HG03460 (cell line): ENCODE results near the gene MICAL3.

ENCODE experiments used
- ATAC-seq: cut with Tn5 transposase; IDR thresholded peaks from one replicate; pipeline ENCODE4 v1.9.1; 2021; ENCODE audit not compliant: unreplicated experiment

MICAL3 gene

DNA sequence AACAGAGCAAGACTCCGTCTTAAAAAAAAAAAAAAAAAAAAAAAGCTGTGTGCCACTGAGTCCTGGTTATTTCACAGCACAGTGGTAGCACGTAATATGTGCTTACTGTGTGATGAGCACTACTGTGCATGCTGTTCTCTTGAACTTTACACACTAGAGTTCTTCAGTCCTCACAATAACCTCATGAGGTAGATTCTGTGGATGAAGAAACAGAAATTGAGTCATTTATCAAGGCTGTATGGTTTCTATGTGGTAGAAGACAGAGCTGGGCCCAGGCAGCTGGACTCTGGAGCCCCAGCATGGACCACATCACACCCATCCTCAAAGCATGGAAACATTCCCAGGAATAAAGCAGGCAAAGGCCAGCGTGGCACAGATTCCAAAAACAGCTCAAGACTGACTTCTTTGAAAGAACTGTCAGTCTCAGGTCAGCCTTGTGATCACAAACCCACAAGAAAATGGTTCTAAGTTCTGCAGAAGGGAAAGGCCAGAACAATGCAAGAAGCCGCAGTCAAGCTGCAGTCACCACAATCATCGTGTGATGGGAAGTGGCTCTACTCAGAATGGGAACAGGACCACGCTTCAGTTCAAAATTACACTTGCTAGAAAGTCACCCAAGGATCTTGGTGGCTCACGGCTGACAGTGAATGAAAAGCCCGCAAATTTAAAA is 49.5 kb downstream of the MICAL3 start:
- no peak for ATAC-seq

DNA sequence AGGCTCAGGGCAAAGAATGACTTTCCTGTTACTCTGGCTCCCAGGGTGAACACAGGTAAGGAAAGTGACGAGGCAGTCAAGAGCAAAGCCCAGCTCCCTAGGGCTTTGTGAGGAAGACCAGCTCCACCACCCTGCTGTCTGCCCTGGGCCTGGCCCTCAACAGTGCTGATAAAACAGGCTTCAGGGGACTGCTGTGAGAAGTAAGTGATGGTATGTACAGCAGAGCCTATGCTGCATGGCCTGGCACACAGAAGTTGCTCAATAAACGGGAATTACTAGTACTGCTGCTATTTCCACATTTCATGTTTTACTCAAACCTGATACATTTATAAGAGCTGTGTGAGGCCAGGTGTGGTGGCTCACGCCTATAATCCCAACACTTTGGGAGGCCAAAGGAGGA is 50.3 kb downstream of the MICAL3 start:
- ATAC-seq: no peak

DNA sequence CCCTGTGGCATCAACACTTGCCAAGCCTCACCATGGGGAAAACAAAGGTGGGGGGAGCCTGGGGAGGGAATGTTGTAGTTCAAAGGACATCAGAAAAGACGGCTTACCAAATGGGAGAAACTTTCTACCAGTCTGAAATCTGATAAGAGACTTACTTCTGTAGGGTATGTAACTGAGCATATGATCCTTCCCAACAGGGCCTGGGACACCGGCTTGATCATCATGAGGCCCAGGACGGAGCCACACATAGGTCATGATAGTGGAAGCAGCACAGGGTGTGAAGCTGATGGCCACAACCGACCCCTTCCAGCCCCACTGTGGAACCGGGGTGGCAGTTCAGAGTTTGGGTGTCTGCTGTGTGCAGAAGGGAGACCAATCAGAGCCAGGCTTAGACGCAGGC is 51.1 kb downstream of the MICAL3 start:
- ATAC-seq: no peak

DNA sequence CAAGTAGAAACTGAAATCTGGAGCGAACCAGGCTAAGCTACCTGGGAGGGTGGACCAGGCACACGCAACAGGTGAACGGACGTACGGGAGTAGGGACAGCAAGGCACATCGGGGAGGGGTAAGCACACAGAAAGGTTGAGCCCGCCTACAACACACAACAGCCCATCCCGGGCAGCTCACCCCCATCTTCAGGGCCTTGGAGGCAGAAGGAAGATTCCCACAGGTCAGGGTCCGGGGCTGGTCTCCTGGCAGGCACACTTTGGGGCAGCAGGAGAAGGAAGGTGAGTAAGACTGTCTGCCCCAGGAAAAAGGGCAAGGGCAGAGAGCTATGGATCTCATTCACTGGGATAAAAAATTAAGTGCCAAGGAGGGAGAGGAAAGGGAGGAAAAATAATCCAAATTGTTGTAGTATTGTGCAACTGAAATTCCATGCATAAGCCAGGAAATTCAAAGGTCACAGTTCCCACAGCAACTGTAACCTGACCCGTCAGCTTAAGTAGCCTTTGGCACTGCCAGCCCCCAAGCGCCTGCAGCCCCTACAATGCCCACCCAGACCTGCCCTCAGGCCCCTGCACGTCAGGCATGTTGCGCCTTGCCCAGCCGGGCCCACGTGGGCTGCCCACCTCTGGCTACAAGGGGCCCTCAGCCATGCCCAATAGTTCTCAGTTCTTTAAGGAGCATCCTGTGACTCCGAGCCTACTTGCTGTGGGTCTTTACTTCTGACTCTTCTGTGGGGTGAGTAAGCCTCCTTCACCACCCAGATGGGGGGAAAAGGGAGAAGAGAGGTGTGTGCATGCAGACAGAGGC is 51.8 kb downstream of the MICAL3 start:
- ATAC-seq: no peak

DNA sequence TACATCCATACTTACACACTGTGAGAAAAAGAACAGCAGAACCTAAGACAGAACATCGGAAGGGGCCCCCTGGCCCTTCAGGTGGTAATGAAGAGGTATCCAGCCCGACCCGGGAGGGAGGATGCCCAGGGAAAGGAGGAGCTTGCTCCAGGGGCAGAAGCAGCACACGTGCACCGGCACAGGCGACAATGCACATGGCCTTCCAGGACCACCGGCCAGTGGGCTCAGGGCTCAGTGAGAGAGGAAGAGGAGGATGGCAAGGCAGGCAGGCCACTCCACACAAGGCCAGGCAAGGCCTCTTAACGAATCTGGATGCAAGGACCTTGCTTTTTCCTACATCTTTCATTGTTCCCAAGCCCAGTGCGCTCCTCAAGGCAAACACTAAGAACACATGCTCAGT is 52.6 kb downstream of the MICAL3 start:
- no peak for ATAC-seq

DNA sequence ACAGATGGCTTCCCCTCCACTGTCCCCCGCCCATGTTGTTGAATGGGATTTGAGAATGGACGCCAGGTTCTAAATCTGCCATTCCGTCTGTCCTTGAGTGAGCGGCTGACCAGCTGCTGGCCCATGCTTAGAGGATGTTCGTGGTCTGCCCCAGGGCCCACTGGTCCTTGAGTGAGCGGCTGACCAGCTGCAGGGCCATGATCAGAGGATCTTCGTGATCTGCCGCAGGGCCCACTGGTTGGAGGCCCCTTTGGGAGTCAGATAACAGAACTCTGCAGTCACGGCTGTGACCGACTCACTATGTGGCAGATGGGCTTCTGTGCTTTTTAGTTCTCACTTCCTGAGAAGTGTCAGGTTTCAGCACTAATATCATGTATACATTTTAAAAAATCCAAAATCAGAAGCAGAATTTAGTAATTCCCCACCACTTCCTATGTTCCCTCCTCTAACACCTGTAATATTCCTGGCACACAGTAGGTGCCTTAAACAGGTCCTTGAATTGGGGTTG is 54.1 kb downstream of the MICAL3 start:
- no peak for ATAC-seq

DNA sequence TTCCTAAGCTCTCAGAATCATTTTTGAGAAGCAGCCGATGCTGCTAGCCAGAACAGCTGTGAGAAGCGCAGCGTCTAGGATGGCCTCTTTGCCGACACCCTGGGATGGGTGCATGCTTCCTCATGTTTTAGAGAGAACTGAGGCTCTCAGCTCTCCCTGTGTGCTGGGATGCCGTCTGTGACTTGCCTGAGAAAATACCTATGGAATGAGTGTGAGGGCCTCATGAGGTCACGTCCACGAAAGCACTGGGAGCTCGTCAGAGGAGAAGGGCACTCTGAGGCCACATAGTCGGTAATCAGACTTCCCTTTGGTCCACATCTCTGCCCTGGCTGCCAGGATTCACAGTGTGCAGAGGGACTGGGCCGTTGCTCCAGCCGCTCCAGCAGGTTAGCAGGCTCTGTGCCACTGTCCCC is 54.7 kb downstream of the MICAL3 start:
- ATAC-seq: no peak

DNA sequence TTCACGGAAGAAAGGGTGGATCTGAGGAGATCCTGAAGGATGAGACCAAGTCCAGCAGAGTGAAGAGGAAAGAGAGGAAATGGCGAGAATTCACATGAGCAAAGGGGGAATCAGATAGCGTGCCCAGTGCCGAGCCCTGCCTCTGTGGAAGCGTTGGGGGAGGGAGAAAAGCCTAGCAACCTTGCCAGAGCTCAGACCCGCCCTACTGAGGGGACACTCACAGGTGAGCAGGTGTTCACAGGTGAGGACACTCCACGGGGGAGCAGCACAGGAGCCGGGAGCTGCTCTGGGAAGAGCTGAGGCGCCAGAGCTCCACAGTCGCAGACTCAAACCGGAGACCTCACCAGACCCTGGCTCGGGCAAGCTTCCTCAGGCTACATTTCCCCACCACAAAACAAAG is 56.2 kb downstream of the MICAL3 start:
- no peak for ATAC-seq

DNA sequence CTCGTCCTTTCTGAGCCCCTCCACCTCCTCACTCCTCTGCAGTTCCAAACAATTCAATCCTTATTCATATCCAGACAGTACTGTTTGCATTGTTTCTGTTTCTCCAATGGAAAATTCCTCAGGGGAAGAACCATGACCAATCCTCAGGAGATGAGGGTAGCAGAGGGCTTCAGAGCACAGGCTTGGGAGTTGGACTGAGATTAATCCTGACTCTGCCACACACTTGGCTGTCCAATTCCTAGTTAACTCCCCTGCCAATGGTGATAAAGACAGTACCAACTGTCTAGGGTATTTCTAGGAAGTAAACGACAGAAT is 58.0 kb downstream of the MICAL3 start:
- ATAC-seq: no peak

DNA sequence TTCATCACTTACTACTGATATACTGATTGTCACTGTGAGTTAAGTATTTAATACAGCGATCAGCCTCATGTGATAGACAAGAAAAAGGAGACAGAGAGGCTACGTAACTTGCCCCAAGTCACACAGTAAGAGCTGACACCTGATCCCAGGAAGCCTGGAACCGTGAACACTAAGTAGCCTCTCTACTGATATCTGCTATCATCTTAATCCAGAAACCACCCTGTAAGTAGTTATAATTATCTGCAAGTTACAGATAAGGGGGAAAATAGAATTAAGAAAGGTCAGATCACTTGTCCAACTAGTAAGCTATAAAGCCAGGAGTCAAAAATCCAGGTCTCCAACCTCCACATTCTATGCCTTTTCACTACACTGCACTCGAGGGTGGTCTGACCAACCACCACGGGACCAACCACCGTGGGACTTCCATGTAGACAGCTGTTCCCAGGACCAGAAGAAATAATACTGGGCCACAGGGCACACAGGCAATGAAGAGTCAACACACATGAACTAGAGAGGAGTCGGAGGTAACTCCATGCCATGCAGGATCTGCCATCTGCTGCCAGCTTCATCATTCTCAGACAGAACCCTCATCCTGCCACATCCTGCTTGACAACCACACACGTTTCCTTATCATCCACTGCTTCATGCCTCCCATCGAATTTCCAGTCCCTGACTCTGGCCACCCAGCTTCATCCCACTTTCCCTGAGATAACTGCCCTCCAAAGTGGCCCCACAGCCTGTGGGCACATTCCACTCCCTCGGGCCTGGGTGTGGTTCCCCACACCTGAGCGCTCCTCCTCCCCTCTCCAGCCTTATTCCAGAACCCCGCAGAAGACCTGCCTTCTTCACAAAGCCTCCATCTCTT is 58.6 kb downstream of the MICAL3 start:
- no peak for ATAC-seq

DNA sequence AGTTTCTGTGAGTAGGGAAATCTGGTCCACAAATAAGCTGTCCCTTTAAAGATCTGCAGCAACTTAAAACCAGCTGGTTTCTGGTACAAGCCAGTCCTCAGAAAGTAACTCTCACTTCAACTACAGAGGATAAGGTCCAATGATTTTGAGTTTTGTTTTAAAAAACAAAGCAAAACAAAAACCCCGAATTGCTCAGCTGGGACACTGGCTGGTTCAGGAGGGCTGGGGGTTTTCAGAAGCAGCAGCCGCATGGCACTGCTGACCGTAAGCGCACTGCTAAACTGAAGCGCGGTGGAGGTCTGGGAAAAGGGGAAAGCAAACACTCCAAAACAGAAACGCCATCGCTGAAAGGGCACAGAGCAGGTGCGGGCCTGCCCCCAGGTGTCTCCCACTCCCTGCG is 59.7 kb downstream of the MICAL3 start:
- no peak for ATAC-seq

DNA sequence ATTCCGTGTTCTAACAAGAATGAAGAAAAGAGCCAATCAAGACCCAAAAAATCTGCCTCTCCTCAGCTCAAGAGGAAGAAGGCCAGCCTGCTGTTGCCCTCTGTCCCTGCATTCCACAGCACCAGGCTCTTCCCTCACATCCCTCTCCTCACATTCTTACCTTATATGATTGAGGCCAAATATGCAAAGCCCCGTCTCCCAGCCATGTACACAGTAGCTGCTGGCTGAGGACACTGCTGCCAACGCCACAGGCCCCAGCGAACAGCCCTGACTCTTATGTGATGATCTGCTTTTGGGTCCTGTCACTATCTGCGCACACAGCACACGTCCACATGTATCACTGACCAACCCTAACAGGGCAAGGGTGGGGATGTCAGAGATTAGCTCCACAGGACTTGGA is 60.2 kb downstream of the MICAL3 start:
- no peak for ATAC-seq

DNA sequence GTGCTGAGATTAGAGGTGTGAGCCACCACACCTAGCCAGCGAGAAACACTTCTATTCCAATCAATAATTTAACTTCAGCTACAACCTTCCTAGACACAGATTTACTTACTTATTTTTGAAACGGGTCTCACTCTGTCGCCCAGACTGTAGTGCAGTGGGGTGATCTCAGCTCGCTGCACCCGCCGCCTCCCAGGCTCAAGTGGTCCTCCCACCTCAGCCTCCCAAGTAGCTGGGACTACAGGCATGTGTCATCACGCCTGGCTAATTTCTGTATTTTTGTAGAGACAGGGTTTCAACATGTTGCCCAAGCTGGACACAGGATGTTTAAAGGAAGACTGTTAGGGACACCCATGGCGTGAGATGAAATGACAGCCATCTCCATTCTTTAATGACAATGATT is 61.3 kb downstream of the MICAL3 start:
- ATAC-seq: no peak

DNA sequence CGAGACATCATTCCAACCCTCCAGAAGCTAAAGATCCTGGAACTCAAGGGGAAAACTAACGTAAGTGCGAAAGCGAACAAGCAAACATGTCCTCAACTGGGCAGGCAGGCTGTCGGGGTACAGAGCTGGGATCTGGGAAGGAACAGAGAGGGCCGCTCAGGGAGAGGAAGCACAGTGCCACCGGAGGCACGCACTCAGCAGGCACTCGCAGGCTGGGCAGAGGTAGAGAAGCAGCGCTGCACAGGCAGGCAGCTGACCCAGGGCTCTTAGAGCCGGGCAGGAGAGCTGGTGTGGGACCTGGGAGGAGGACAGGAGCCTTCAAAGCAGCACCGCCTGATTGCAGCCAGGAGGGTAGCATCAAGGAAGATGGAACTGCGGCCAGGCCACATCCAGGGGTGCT is 62.2 kb downstream of the MICAL3 start:
- ATAC-seq: no peak

DNA sequence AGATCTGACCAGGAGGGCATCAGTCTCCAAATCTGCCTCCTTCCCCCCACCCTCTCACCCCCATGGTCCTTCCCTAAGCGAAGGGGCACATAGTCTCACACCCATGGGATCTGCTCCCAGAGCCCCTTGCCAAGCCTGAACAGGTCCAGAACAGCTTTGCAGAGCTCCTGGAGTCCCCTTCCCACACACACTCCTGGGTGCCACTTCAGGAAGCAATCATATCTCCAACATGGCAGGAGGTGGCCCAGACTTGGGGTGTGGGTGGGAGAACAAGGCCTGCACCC is 63.0 kb downstream of the MICAL3 start:
- ATAC-seq: no peak

DNA sequence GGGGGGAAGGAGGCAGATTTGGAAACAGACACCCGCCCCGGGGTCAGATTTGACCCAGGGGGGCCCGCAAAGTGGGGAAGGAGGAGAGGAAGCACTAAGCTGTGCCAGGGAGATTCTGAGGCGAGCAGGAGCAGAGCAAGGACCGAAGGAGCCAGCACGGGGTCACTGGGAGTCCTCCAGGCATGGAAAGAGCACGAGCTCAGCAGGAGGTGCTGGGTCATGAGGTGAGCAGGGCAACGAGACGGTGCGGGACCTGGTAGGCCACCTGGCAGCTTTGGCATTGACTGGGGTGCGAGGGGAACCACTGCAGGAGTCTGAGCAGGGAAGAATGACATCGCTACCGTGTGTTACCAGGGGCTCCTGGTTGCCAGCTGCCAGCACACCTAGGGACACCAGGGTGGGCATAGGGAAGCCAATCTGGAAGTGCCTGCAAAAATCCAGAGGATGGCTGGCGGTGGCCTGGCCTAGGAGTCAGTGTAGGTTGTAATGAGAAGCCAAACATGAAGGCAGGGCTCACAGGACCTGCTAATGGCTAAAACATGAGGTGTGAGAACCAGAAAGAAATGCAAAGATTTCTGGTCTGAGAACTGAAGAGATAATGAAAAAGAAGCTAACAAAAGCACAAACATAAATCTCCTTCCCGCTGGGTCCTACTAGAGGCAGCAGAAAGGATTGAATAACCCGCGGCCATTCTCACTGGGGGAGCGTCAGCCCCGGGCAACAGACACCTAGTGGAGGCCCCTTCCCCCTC is 63.5 kb downstream of the MICAL3 start:
- ATAC-seq: no peak

DNA sequence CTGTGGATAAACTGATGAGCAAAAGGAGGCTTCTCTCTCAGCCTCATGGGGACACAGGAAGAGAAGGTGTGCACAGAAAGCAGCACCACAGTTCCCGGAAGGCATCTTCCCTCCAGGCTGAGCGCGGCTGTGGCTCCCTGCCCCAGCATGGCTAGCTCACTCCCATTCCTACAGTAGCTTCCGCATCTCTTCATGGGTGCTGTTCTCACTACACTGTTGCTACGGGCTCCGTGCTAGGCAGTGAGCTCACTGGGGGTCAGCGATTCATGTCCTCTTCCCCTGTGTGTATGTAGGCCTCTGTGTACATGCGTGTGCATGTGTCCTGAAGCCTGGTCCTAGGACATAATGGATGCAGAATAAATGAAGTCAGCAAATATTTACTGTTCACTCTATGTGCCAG is 64.3 kb downstream of the MICAL3 start:
- ATAC-seq: no peak

DNA sequence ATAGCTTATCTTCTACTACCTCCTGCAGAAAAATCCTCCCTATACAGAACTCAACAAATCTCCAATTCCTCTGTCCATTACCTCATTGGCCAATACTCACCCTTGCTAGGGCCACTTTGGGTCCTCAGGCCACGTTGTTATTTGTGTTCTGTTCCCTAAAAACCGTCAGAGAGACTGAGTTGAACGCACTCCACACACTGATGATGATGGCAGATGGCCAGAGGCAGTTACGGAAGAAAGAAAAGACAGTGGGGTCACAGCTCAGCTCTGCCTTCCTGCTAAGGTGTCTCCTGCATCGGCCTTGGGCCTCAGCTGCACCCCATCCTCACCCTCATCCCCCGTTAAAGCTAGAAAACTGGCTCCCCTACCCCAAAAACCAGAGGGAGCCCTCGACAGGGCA is 66.2 kb downstream of the MICAL3 start:
- no peak for ATAC-seq

DNA sequence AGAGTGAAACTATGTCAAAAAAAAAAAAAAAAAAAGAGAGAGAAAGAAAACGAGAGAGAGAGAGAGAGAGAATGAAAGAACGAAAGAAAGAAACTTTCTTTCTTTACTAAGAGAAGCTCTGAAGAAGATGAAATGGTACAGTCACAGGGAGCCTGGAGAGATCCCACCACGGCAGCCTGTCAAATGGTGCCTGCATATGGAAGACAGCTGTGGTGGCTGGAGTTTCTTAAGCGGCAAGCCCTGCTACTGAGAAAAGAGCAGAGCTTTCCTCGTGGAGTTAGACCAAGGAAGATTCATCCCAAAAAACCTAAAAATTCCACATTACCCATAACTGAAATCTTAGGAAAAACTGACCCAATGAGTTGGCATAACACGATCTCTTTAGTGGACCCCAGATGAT is 66.7 kb downstream of the MICAL3 start:
- no peak for ATAC-seq

DNA sequence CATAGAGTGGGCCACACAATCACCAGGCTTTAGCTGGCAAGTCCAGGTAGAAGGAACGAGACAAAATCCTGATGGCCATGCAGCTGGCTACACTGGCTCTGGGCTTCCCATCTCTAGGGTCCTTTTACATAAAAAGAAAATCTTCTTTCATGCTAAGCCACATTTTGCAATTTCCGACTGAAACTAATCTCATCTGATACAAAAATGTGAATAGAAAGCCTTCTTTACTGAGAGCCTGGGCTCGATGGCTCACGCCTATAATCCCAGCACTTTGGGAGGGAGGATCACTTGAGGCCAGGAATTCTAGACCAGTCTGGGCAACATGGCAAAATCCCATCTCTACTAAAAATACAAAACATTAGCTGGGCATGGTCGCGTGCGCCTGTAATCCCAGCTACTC is 67.2 kb downstream of the MICAL3 start:
- ATAC-seq: no peak

DNA sequence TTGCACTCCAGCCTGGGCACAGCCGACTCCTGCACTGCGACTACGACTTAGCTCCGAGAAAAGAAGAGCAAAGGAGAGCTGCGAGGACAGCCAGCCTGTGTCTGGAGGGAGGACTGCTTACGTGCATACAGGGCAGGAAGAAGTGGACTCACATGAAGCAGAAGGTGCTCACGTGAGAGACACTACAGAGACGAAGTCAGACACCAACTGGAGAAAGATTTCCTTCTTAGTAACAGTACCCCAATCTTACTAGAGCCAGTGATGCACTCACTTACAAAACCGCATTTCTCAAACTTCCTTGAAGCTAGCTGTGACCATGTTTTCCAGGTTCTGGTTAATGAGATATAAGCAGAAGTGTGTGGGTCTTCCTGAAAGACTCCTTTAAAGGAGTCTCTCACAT is 67.7 kb downstream of the MICAL3 start:
- ATAC-seq: no peak
